Esophagus muscularis mucosa (tissue), 3 donors: ENCODE measurements around the gene NECTIN4.

Experiments used
- POLR2A ChIP-seq: fragments of 450-650 bp; IDR thresholded peaks from one replicate; pipeline ENCODE4 v1.6.1; 2017; ENCODE audit warnings: antibody characterized with exemption, moderate library complexity, mild to moderate bottlenecking, low read depth
- POLR2AphosphoS5 ChIP-seq, 2 donors: sonication (generic); formaldehyde crosslinking; IDR thresholded peaks; one replicate each; pipeline ENCODE4 v1.6.1; 2017; ENCODE audit warnings: antibody characterized with exemption in 2 of 2
- TF ChIP-seq, protein P1 (sequence below), 3 experiments: fragments of 200-600 bp in 2 of 3; fragments of 450-650 bp in 1 of 3; sonication (generic) in 2 of 3; IDR thresholded peaks; one replicate each; pipeline ENCODE4 v1.5.1; 2017 to 2019; ENCODE audit warnings: antibody characterized with exemption in 3 of 3, mild to moderate bottlenecking in 2 of 3, moderate library complexity in 1 of 3

DNA sequence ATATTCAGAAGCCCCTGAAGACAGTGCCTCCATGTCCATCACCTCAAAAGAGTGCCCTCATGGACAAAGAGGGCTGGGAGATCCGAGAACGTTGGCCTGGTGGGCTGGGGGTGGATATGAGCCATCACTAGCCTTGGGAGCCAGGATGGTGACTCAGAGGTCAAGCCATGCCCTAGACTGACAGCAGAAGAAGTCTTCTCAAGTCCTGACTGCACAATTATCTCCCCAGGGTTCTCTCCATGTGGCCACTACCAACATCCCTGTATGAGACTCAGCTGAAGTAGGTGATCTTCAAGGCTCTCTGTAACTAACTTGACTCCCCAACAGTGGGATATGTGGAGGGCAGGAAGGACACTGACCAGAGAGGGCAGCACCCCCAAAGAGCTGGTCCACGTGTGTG, 36.5 kb downstream of the NECTIN4 start:
- TF ChIP-seq, protein P1, sequence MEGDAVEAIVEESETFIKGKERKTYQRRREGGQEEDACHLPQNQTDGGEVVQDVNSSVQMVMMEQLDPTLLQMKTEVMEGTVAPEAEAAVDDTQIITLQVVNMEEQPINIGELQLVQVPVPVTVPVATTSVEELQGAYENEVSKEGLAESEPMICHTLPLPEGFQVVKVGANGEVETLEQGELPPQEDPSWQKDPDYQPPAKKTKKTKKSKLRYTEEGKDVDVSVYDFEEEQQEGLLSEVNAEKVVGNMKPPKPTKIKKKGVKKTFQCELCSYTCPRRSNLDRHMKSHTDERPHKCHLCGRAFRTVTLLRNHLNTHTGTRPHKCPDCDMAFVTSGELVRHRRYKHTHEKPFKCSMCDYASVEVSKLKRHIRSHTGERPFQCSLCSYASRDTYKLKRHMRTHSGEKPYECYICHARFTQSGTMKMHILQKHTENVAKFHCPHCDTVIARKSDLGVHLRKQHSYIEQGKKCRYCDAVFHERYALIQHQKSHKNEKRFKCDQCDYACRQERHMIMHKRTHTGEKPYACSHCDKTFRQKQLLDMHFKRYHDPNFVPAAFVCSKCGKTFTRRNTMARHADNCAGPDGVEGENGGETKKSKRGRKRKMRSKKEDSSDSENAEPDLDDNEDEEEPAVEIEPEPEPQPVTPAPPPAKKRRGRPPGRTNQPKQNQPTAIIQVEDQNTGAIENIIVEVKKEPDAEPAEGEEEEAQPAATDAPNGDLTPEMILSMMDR (IDR thresholded peaks at IDR 0.05) = no peak
- TF ChIP-seq POLR2A (no peak), POLR2AphosphoS5 (IDR thresholded peaks at IDR 0.05) (no peak)
